Fibroblast of lung (primary cell): Measurements from ENCODE around the gene MYPN.

ENCODE experiments used
- CTCF ChIP-seq, 2 donors: IDR thresholded peaks in 1 of 2; conservative IDR thresholded peaks in 1 of 2; 1 replicate in 1 of 2; 2 replicates in 1 of 2; pipeline ENCODE4 v1.5.1; 2011 to 2012; ENCODE audit warnings: low read length in 2 of 2, control low read depth in 1 of 2, inconsistent platforms in 1 of 2, low read depth in 1 of 2, mild to moderate bottlenecking in 1 of 2
- EZH2 ChIP-seq: IDR thresholded peaks from 2 replicates; pipeline ENCODE4 v1.5.1; 2012; ENCODE audit warnings: low read length, control low read depth, mild to moderate bottlenecking; ENCODE audit errors: missing control alignments

DNA sequence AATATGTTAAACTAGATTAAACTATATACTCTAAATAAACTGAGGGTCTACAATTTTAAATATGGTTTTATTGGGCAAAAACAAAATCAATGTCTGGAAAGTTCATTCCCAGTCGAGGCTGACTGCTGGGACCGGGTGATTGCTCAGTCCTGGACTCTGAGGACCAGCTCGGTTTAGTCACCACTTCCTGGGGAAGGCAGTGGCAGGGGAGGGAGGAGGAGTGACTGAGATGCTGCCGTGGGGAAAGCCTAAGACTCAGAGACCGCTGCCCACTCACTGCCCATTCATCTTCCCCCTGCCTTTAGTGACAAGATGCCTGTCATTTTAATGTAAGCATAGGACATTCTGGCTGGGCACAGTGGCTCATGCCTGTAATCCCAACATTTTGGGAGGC is 93.7 kb downstream of the MYPN start:
- no peak for TF ChIP-seq CTCF (conservative IDR thresholded peaks at IDR 0.05 in 1 of 2, IDR thresholded peaks at IDR 0.05 in 1 of 2; ENCODE audit: low read depth in 1 of 2, low read length in 2 of 2)
- no peak for TF ChIP-seq EZH2
